HG02973 (cell line): Measurements from ENCODE around the gene CHD2.

Experiments used
- ATAC-seq: cut with Tn5 transposase; IDR thresholded peaks from one replicate; pipeline ENCODE4 v1.9.1; 2021; ENCODE audit warnings: moderate library complexity; ENCODE audit not compliant: unreplicated experiment

CHD2 gene

GRCh38 chr15:92928225-92928750 lies 28.2 kb downstream of the CHD2 start:
- ATAC-seq = no peak

- no peak for ATAC-seq
These were observed 28.9 kb downstream of the CHD2 start for GRCh38 chr15:92929002-92929401.

- no peak for ATAC-seq
These were observed 30.0 kb downstream of the CHD2 start for GRCh38 chr15:92930054-92930621.

- ATAC-seq = no peak
These were observed 30.7 kb downstream of the CHD2 start for GRCh38 chr15:92930776-92931175.

- no peak for ATAC-seq
These were observed 33.0 kb downstream of the CHD2 start for GRCh38 chr15:92932946-92933649.

GRCh38 chr15:92933831-92934230 lies 33.7 kb downstream of the CHD2 start:
- ATAC-seq = no peak

- no peak for ATAC-seq
These were observed 34.6 kb downstream of the CHD2 start for GRCh38 chr15:92934716-92935115.

- no peak for ATAC-seq
These were observed 36.0 kb downstream of the CHD2 start for GRCh38 chr15:92936138-92936537.

GRCh38 chr15:92936693-92937092 lies 36.6 kb downstream of the CHD2 start:
- no peak for ATAC-seq

GRCh38 chr15:92937901-92938300 lies 37.8 kb downstream of the CHD2 start:
- ATAC-seq = no peak

GRCh38 chr15:92938387-92938786 lies 38.3 kb downstream of the CHD2 start:
- ATAC-seq = no peak

- no peak for ATAC-seq
These were observed 41.5 kb downstream of the CHD2 start for GRCh38 chr15:92941668-92942067.

- no peak for ATAC-seq
These were observed 42.6 kb downstream of the CHD2 start for GRCh38 chr15:92942706-92943105.

- no peak for ATAC-seq
These were observed 43.5 kb downstream of the CHD2 start for GRCh38 chr15:92943581-92943980.

- ATAC-seq = no peak
These were observed 44.9 kb downstream of the CHD2 start for GRCh38 chr15:92944946-92945521.

- no peak for ATAC-seq
These were observed 47.1 kb downstream of the CHD2 start for GRCh38 chr15:92947071-92947730.

GRCh38 chr15:92949604-92950249 lies 49.6 kb downstream of the CHD2 start:
- no peak for ATAC-seq

GRCh38 chr15:92951800-92952457 lies 51.8 kb downstream of the CHD2 start:
- ATAC-seq = no peak

GRCh38 chr15:92952458-92952850 lies 52.3 kb downstream of the CHD2 start:
- ATAC-seq = no peak

- ATAC-seq = no peak
These were observed 53.4 kb downstream of the CHD2 start for GRCh38 chr15:92953566-92953965.

GRCh38 chr15:92954002-92954401 lies 53.9 kb downstream of the CHD2 start:
- no peak for ATAC-seq
